Measurements from ENCODE around the gene OBSCN.

OBSCN gene

GRCh38 chr1:228401782-228402640, 194.2 kb downstream of the OBSCN start:
- no peak for DNase-seq (ENCODE audit: low read depth)
- no peak for TF ChIP-seq CTCF (IDR thresholded peaks at IDR 0.05; ENCODE audit: insufficient read depth, low read depth, low read length, missing control alignments)
- H3K4me3 ChIP-seq (ENCODE audit: low read depth, low read length), result no peak overlapping the region

- no peak overlapping the region for H3K4me3 ChIP-seq (ENCODE audit: low read depth, low read length)
- DNase-seq (ENCODE audit: low read depth), result no peak
- no peak for TF ChIP-seq CTCF (IDR thresholded peaks at IDR 0.05; ENCODE audit: insufficient read depth, low read depth, low read length, missing control alignments)
Observed at GRCh38 chr1:228402641-228403025, 194.8 kb downstream of the OBSCN start.

GRCh38 chr1:228403231-228403631, 195.4 kb downstream of the OBSCN start:
- no peak for DNase-seq (ENCODE audit: low read depth)
- no peak overlapping the region for H3K4me3 ChIP-seq (ENCODE audit: low read depth, low read length)
- TF ChIP-seq CTCF (IDR thresholded peaks at IDR 0.05; ENCODE audit: insufficient read depth, low read depth, low read length, missing control alignments), result no peak

- no peak for TF ChIP-seq CTCF (IDR thresholded peaks at IDR 0.05; ENCODE audit: insufficient read depth, low read depth, low read length, missing control alignments)
- H3K4me3 ChIP-seq (ENCODE audit: low read depth, low read length), result peak overlapping the region; percentile 89
- no peak for DNase-seq (ENCODE audit: low read depth)
Observed at GRCh38 chr1:228404107-228404720, 196.4 kb downstream of the OBSCN start.

GRCh38 chr1:228405200-228405978, 197.5 kb downstream of the OBSCN start:
- no peak for DNase-seq (ENCODE audit: low read depth)
- TF ChIP-seq CTCF (IDR thresholded peaks at IDR 0.05; ENCODE audit: insufficient read depth, low read depth, low read length, missing control alignments), result no peak
- H3K4me3 ChIP-seq (ENCODE audit: low read depth, low read length), result peak overlapping the region; percentile 89

GRCh38 chr1:228405979-228406228, 198.1 kb downstream of the OBSCN start:
- no peak for DNase-seq (ENCODE audit: low read depth)
- H3K4me3 ChIP-seq (ENCODE audit: low read depth, low read length), result peak overlapping the region; percentile 89
- no peak for TF ChIP-seq CTCF (IDR thresholded peaks at IDR 0.05; ENCODE audit: insufficient read depth, low read depth, low read length, missing control alignments)

All from GM12865 (cell line).